Fibroblast of skin of back (primary cell): ENCODE measurements around the gene RNU5B-1. TPM values are rescaled to one million over a fixed set of nuclear protein-coding genes. Genes with fewer than 3 reads are reported as not detected.

ENCODE experiments used
- DNase-seq: peaks from one replicate; pipeline ENCODE4 v3.0.0-alpha.2; 2013
- polyA plus RNA-seq, 2 experiments: library from polyadenylated mRNA; unstranded; fragments of 120-200 nt; gene quantifications; one replicate each; pipeline ENCODE4 v1.2.1, GENCODE V29; 2013; ENCODE audit not compliant: insufficient read length in 2 of 2

Gene RNU5B-1
- not detected for polyA plus RNA-seq (2013, experiment 1 of 2; ENCODE audit: insufficient read length)
- polyA plus RNA-seq (2013, experiment 2 of 2; ENCODE audit: insufficient read length): not detected

- peak; percentile 97 for DNase-seq
Observed at GRCh38 chr15:65304381-65305149, at the start of gene RNU5B-1. TSS of gene RNU5B-1 (plus strand) at chr15:65304677.

- DNase-seq: no peak
Observed at GRCh38 chr15:65254758-65255157, 49.7 kb upstream of the RNU5B-1 start.

GRCh38 chr15:65255486-65256140 lies 48.9 kb upstream of the RNU5B-1 start:
- no peak for DNase-seq

- no peak for DNase-seq
Observed at GRCh38 chr15:65258375-65259262, 45.9 kb upstream of the RNU5B-1 start.

GRCh38 chr15:65259367-65259797 lies 45.1 kb upstream of the RNU5B-1 start:
- DNase-seq: no peak

- DNase-seq: no peak
Observed at GRCh38 chr15:65260968-65261367, 43.5 kb upstream of the RNU5B-1 start.

- no peak for DNase-seq
Observed at GRCh38 chr15:65263313-65263712, 41.2 kb upstream of the RNU5B-1 start.

- DNase-seq: no peak
Observed at GRCh38 chr15:65264863-65265430, 39.5 kb upstream of the RNU5B-1 start.

GRCh38 chr15:65266469-65266868 lies 38.0 kb upstream of the RNU5B-1 start:
- no peak for DNase-seq

- no peak for DNase-seq
Observed at GRCh38 chr15:65268411-65268810, 36.1 kb upstream of the RNU5B-1 start.

- DNase-seq: peak; percentile 66
Observed at GRCh38 chr15:65270811-65271545, 33.5 kb upstream of the RNU5B-1 start.

- DNase-seq: no peak
Observed at GRCh38 chr15:65275104-65275727, 29.3 kb upstream of the RNU5B-1 start.

GRCh38 chr15:65275728-65276126 lies 28.8 kb upstream of the RNU5B-1 start:
- DNase-seq: peak; percentile 51

GRCh38 chr15:65277015-65277414 lies 27.5 kb upstream of the RNU5B-1 start:
- no peak for DNase-seq

- DNase-seq: no peak
Observed at GRCh38 chr15:65278480-65278879, 26.0 kb upstream of the RNU5B-1 start.

- DNase-seq: peak; percentile 36
Observed at GRCh38 chr15:65285291-65286068, 19.0 kb upstream of the RNU5B-1 start.

- DNase-seq: no peak
Observed at GRCh38 chr15:65286069-65286703, 18.3 kb upstream of the RNU5B-1 start.

- peak; percentile 85 for DNase-seq
Observed at GRCh38 chr15:65286704-65287519, 17.6 kb upstream of the RNU5B-1 start, which contains the start of gene PARP16. TSS of gene PARP16 (minus strand) at chr15:65286883. CDS start at chr15:65286426, 457 bp downstream.

- DNase-seq: no peak
Observed at GRCh38 chr15:65287520-65287855, 17.0 kb upstream of the RNU5B-1 start.
